MM.1S (cell line): ENCODE data around the gene A3GALT2.

ENCODE experiments used
- DNase-seq: peaks from one replicate; pipeline ENCODE4 v3.0.0-alpha.2; 2015
- H2AFZ ChIP-seq: fragments of 300-600 bp; sonication (generic); 2 replicates; pipeline ENCODE4 v1.6.0; 2016; ENCODE audit warnings: antibody characterized with exemption, low read length
- H3F3A ChIP-seq: fragments of 300-600 bp; sonication (generic); 2 replicates; pipeline ENCODE4 v1.6.1; 2016; ENCODE audit warnings: mild to moderate bottlenecking, antibody characterized with exemption, low read length, moderate library complexity, mixed read lengths; ENCODE audit not compliant: insufficient read depth
- H3K27ac ChIP-seq: fragments of 300-600 bp; sonication (generic); 2 replicates; pipeline ENCODE4 v1.5.1; 2016; ENCODE audit warnings: mild to moderate bottlenecking, low read length
- H3K27me3 ChIP-seq: fragments of 300-600 bp; sonication (generic); replicated peaks from 2 replicates; pipeline ENCODE4 v1.6.0; 2016; ENCODE audit warnings: low read length; ENCODE audit not compliant: insufficient read depth
- H3K36me3 ChIP-seq: fragments of 300-600 bp; sonication (generic); replicated peaks from 2 replicates; pipeline ENCODE4 v1.6.1; 2016; ENCODE audit warnings: mild to moderate bottlenecking, low read length, mixed read lengths; ENCODE audit not compliant: insufficient read depth
- H3K4me1 ChIP-seq: fragments of 300-600 bp; sonication (generic); 2 replicates; pipeline ENCODE4 v1.6.1; 2016; ENCODE audit warnings: low read length, mixed read lengths
- H3K4me2 ChIP-seq: fragments of 300-600 bp; sonication (generic); 2 replicates; pipeline ENCODE4 v1.6.0; 2016; ENCODE audit warnings: low read depth, low read length
- H3K4me3 ChIP-seq: fragments of 300-600 bp; sonication (generic); 2 replicates; pipeline ENCODE4 v1.5.1; 2016; ENCODE audit warnings: low read length, mixed read lengths
- H3K79me2 ChIP-seq: fragments of 300-600 bp; sonication (generic); 2 replicates; pipeline ENCODE4 v1.6.1; 2016; ENCODE audit warnings: mixed run types, low read length, mixed read lengths
- H3K9ac ChIP-seq: fragments of 300-600 bp; sonication (generic); 2 replicates; pipeline ENCODE4 v1.6.1; 2016; ENCODE audit warnings: low read length, mixed read lengths
- H3K9me2 ChIP-seq: fragments of 300-600 bp; sonication (generic); replicated peaks from 2 replicates; pipeline ENCODE4 v1.6.1; 2016; ENCODE audit warnings: mild to moderate bottlenecking, low read length, mixed read lengths; ENCODE audit not compliant: insufficient read depth
- H3K9me3 ChIP-seq: fragments of 300-600 bp; sonication (generic); replicated peaks from 2 replicates; pipeline ENCODE4 v1.6.1; 2016; ENCODE audit warnings: mild to moderate bottlenecking, low read length, mixed read lengths; ENCODE audit not compliant: insufficient read depth
- H4K20me1 ChIP-seq: fragments of 300-600 bp; sonication (generic); 2 replicates; pipeline ENCODE4 v1.6.1; 2016; ENCODE audit warnings: mild to moderate bottlenecking, low read length, moderate library complexity, mixed read lengths; ENCODE audit not compliant: insufficient read depth
- EZH2 ChIP-seq: fragments of 300-600 bp; sonication (generic); optimal IDR thresholded peaks from 2 replicates; pipeline ENCODE3; 2017; ENCODE audit warnings: low read depth, mild to moderate bottlenecking, antibody characterized with exemption, low read length, mixed read lengths
- EZH2phosphoT487 ChIP-seq: fragments of 300-600 bp; sonication (generic); IDR thresholded peaks from 2 replicates; pipeline ENCODE4 v1.6.1; 2018; ENCODE audit warnings: antibody characterized with exemption, low read length
- TF ChIP-seq, protein P1 (sequence below): fragments of 300-600 bp; sonication (generic); IDR thresholded peaks from 2 replicates; pipeline ENCODE4 v1.5.1; 2016; ENCODE audit warnings: antibody characterized with exemption, low read length, mixed read lengths

A3GALT2 gene

DNA sequence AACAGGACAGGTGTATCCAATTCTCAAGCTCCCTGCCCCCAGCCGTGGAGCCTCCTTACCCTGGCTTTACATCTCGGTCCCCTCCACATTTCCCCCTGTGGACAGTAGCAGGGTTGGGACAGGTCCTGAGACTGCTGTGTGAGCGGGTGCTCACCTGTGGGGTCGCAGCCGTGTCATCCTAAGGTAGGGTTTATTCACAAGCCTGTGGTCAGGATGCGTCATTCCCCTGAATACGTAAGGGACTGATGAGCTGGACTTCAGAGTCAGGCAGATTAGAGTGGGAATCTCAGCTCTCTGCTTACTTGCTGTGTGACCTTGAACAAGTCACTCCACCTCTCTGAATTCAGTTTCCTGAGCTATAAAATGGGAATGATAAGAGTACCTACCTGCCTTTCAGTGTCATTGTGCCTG lies 46.9 kb downstream of the A3GALT2 start:
- no peak for DNase-seq
- no peaks in the 10 kb centered on the region for H4K20me1 ChIP-seq
- no peaks in the 10 kb centered on the region for H3K4me1 ChIP-seq
- H3K27me3 ChIP-seq = no peaks in the 10 kb centered on the region
- no peak overlapping the region for H3K27ac ChIP-seq
- no peaks in the 10 kb centered on the region for H3K9me2 ChIP-seq
- no peaks in the 10 kb centered on the region for H3K36me3 ChIP-seq
- no peak for TF ChIP-seq EZH2
- TF ChIP-seq, protein P1, sequence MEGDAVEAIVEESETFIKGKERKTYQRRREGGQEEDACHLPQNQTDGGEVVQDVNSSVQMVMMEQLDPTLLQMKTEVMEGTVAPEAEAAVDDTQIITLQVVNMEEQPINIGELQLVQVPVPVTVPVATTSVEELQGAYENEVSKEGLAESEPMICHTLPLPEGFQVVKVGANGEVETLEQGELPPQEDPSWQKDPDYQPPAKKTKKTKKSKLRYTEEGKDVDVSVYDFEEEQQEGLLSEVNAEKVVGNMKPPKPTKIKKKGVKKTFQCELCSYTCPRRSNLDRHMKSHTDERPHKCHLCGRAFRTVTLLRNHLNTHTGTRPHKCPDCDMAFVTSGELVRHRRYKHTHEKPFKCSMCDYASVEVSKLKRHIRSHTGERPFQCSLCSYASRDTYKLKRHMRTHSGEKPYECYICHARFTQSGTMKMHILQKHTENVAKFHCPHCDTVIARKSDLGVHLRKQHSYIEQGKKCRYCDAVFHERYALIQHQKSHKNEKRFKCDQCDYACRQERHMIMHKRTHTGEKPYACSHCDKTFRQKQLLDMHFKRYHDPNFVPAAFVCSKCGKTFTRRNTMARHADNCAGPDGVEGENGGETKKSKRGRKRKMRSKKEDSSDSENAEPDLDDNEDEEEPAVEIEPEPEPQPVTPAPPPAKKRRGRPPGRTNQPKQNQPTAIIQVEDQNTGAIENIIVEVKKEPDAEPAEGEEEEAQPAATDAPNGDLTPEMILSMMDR = no peak
- TF ChIP-seq EZH2phosphoT487 = no peak
- H3K79me2 ChIP-seq = no peaks in the 10 kb centered on the region
- no peak overlapping the region for H2AFZ ChIP-seq
- H3K4me2 ChIP-seq = no peak overlapping the region
- H3F3A ChIP-seq = no peaks in the 10 kb centered on the region
- H3K9me3 ChIP-seq = no peaks in the 10 kb centered on the region
- H3K4me3 ChIP-seq = no peak overlapping the region
- no peak overlapping the region for H3K9ac ChIP-seq

DNA sequence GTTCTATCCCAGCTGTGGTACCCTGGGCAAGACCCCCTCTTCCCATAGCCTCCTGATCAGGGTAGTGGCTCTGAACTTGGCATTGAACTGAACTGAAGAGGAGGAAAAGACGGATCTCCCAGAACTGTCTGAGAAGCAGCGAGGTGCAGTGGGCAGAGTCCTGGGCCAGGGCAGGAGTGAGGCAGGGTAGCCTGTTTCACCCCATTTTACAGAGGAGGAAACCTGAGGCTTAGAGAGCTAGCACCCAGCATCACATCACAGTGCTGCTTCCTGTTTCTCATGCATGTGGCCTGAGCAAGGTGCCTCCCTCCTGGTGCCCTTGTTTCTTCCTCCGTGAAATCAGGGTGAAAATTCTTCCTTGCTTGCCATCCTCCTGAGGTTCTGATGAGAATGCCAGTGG lies 47.5 kb downstream of the A3GALT2 start:
- no peaks in the 10 kb centered on the region for H3K79me2 ChIP-seq

DNA sequence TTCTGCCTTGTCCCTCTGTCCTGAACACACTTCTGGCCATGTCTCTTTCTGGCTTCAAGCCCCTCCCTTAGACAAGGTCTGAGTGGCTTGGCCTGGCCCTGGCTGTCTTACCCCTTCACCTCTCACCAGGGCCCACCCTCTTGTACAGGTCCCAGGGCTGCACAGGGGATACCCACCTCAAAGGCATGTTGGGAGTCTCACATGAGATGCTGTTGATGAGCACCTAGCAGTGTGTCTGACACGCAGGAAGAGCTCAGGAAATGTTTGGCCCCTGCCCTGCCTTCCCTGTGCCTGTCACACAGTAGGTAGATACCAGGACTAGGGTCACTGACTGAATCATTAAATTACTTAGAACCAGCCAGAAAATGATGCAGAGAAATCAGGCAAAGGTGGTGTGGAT lies 48.0 kb downstream of the A3GALT2 start:
- Histone ChIP-seq H3K4me3 (no peak overlapping the region), H3K9me2 (no peaks in the 10 kb centered on the region), H3K79me2 (no peaks in the 10 kb centered on the region), H2AFZ (no peak overlapping the region), H3K9ac (no peak overlapping the region), H3K9me3 (no peaks in the 10 kb centered on the region), H3K27ac (no peak overlapping the region), H3F3A (no peaks in the 10 kb centered on the region), H3K27me3 (no peaks in the 10 kb centered on the region), H3K4me1 (no peaks in the 10 kb centered on the region), H3K4me2 (no peak overlapping the region), H3K36me3 (no peaks in the 10 kb centered on the region), H4K20me1 (no peaks in the 10 kb centered on the region)
- no peak for DNase-seq
- TF ChIP-seq EZH2 (no peak), EZH2phosphoT487 (no peak)
- TF ChIP-seq, protein P1 = no peak

More for the DNA sequence above, 47.5 kb downstream of the A3GALT2 start:
- no peak for DNase-seq
- H3K27me3 ChIP-seq = no peaks in the 10 kb centered on the region
- H3K4me3 ChIP-seq = no peak overlapping the region
- H3F3A ChIP-seq = no peaks in the 10 kb centered on the region
- H2AFZ ChIP-seq = no peak overlapping the region
- no peaks in the 10 kb centered on the region for H3K36me3 ChIP-seq
- no peaks in the 10 kb centered on the region for H3K4me1 ChIP-seq
- no peak overlapping the region for H3K27ac ChIP-seq
- H3K4me2 ChIP-seq = no peak overlapping the region
- H3K9me2 ChIP-seq = no peaks in the 10 kb centered on the region
- no peaks in the 10 kb centered on the region for H4K20me1 ChIP-seq
- H3K9me3 ChIP-seq = no peaks in the 10 kb centered on the region
- no peak for TF ChIP-seq EZH2
- no peak for TF ChIP-seq EZH2phosphoT487
- TF ChIP-seq, protein P1 = no peak
- no peak overlapping the region for H3K9ac ChIP-seq
